Measurements from ENCODE around the gene ITPRIP.

Gene ITPRIP

DNA sequence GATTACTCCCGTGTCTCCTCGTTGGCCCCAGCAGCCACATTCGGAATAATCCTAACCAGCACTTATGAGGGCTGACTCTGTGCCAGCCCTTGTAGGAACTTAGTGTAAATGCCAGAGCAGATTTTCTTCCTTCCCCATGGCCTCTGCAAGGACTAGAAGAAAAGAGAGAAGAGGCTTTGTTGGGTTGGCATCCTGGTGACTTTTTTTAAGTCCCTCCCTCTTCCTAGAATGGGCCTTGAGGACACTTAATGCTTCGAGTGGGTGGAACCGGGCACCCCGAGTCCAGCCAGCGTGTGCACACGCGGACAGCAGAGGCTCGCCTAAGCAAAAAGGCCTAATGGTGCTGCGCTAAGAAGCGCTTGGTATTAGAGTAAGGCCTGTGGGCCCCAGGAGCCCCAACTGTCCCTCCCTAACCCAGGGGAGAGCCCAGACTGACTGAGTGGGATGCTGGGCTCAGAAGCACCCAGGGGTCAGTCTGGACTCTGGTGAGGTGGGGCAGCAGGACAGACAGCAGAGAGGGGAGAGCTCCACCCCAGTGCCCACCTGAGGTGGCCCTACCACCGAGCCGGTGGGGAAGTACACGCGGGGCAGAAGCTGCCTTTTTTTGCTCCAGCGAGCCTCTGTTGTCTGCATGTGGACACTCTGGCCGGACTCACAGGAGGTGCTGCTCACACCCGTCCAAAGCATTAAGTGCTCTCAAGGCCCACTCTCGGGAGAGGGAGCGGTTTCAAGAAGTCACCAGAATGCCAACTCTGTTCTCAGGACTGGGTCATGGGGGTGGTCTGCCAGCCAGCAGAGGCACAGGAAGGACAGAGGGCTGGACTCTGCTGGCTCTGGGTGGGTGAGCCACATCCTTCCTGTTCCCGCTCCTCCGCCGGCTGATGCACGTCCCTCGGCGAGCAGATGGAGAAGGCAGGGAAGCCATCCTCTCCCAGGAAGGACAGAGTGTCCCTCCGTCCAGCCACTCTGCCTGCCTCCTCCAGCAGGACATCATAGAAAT, 12.5 kb downstream of the ITPRIP start:
- no peak for DNase-seq (ENCODE audit: low read depth)

DNA sequence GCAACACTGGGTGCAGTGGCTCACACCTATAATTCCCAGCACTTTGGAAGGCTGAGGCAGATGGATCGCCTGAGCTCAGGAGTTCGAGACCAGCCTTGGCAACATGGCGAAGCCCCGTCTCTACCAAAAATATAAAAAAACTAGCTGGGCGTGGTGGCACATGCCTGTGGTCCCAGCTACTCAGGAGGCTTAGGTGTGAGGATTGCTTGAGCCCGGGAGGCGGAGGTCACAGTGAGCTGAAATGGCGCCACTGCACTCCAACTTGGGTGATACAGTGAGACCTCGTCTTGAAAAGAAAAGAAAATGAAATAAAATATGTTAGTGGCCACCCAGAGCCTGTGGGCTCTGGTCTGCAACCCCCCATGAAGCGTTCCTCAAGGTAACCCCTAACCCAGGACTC, 13.3 kb downstream of the ITPRIP start:
- DNase-seq (ENCODE audit: low read depth), result no peak

DNA sequence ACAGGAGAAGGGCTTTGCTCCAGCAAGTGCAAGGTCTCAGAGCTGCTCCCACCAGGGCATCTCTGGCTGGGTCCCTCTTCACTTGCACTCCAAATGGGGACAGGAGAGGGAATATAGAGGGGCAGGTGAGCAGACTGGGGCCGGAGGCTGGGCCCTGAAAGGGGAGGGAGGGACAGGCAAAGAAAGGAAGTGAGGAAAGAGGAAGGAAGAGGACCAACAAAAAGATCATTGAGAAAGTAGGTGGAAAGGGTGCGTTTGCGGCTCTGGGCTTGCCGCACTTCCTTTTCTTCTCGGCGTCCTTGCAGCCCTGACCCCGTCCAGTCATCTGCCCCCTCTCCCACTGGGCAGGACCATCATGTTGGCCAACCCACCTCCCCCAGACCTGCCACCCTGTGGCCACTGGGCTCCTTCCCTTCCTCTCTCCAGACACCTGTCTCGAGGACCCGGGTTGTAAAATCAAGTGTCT, 14.0 kb downstream of the ITPRIP start:
- no peak for DNase-seq (ENCODE audit: low read depth)

DNA sequence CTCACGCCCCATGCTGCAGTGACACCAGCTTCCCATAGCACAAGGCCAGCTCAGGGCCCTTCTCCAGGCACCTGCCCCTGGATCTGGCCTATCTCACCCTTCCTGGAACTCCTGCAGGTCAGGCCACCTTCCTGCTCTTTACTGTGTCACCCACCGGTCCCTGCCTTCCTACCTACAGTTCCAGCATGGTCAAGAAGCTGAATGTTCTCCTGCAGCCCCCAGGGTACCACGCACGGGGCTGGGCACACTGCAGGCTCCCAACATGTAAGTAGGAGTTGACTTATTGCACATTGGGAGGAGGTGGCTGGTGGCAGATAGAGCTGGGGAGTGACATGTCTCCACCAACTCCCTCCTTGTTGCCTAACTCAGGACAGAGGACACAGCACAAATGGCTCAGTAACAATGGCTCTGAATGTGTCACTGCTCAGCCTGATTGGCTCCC, 14.5 kb downstream of the ITPRIP start:
- DNase-seq (ENCODE audit: low read depth), result no peak

DNA sequence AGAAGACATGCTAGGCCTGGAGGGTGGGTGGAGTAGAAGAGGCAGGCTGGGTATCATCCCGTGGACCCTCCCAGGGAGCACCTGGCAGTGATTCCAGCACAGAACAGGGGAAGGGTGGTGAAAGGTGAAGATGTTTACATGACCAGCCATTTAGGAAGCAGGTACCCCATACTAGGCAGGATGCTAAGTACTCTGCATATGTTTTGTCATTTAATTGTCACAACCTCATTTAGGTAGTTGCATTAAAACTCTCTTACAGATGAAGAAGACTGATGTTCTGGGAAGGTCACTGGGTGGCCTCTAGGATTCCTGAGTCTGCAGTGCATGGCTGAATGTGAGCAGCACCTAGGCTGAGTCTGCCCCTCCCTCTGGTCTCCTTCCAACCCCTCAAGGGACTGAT, 15.2 kb downstream of the ITPRIP start:
- no peak for DNase-seq (ENCODE audit: low read depth)

DNA sequence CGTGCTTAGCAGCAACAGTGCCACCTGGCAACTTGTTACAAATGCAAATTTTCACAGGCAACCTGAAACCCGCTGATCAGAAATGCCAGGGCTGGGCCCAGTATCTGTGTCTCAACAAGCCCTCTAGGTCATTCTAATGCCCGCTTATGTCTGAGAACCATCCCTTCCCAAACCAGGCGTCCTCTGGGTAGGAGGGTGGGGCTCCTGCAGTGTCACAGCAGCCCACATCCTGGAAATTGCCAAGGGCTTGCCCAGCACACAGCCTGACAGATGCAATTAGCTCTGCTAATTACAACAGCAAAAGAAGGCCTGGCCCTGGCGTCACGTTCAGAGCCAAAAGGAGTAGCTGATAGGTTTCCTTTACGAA, 15.9 kb downstream of the ITPRIP start:
- no peak for DNase-seq (ENCODE audit: low read depth)

DNA sequence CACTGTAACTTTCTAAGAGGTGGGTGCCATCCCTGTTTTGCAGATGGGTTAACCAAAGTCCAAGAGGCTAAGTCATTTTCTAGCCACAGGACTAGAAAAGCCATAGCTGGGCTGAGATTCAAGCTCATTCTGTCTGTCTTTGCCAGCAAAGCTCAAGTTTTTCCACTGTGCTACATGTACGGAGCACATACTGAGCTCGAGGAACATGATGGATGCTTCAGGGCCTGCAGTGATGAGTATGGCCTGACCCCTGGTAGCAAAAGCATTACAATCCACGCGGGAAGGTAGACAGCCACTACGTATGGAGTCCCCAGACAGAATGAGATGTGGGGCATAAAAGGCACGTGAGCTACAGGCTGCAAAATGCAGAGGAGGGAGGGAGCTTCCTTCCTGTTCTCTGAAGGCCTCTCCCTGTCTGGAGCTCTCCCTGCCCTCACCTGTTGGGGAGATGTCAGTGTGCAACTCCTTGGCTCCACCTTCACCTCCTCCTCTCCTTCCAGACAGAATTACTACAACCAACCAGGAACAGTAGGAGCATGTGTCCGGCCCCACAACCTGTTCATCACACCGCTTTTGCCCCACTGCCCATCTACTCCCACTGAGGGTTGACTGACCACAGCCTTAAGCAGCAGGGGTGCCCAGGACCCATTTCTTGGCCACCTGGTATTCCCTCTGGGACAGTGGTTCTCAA, 16.4 kb downstream of the ITPRIP start:
- DNase-seq (ENCODE audit: low read depth), result no peak

DNA sequence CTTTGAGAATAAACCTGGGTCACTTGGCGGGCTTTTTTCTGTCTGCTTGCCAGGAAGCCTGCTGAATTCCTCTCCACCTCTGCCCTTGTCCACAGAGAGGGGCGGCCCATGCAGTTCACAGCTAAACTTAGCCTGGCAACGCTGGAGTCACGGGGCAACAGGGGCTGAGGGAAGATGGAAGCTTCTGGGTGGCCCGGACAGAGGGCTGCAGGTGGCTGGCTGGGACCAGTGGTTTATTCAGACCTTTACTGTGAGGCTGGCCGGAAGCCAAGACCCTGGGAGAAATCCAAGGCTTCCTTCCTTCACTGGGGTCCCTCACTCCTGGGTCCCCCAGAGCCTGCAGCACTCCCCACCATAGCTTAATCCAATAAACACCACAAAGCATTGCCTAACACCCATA, 17.0 kb downstream of the ITPRIP start:
- no peak for DNase-seq (ENCODE audit: low read depth)

DNA sequence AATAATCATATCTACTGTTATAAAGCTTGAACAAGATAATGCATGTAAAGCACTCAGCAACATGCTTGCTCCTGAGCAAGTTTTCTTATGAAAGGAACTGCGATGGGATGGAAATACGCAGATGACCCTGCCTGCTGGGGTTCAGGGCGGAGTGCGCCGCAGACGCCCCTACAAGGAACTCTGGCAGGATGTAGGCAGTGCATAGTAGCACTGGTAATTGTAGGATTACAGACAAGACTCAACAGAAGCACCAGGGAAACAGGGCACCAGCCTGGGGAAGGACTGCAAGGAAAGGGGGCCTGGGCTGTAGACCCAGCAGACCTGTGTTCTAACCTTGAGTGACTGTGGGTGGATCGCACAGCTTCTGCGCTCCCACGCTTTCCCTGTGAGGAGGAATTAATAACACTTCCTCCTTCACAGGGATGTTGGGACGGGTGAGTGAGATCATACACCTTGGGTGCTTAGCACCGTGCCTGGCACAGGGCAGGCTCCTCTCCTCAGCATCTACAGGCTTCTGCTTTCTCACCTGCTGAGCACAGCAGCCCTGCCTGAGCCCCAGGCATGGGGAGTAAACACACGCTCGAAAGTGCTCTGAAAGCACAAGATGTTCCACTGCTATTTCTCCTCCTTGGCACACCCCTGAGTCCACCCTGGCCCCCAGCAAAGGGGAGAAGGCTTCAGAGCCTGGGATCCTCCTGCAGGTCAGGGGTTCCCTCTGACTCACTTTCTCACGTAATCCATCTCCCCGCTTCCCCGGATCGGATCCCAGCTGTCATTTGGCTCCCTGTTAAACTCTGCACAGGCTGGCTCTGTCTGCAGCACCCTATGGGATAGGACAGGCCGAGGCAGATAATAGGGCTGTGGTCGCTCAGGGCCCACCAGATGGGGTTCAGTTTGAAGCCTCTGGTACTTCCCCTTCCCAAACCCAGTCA, 19.2 kb downstream of the ITPRIP start:
- DNase-seq (ENCODE audit: low read depth), result no peak

DNA sequence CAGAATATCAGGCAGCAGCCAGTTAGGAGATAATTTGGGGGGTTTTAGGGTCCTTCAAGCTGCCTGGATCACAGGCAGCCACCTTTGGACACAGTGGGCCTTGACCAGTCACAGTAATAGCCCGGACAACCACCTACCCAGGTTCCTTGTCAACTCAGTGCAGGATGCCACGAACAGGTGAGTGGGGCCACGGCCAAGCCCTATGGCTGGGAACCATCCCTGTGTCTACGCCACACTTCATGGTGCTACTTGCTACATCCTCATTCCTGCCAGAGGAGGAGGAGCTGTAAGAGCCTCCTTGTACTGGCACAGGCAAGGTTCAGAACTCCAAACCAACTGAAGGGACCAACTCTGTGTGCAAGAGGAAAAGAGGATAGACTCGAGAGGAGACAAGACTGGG, 19.9 kb downstream of the ITPRIP start:
- DNase-seq (ENCODE audit: low read depth), result no peak

DNA sequence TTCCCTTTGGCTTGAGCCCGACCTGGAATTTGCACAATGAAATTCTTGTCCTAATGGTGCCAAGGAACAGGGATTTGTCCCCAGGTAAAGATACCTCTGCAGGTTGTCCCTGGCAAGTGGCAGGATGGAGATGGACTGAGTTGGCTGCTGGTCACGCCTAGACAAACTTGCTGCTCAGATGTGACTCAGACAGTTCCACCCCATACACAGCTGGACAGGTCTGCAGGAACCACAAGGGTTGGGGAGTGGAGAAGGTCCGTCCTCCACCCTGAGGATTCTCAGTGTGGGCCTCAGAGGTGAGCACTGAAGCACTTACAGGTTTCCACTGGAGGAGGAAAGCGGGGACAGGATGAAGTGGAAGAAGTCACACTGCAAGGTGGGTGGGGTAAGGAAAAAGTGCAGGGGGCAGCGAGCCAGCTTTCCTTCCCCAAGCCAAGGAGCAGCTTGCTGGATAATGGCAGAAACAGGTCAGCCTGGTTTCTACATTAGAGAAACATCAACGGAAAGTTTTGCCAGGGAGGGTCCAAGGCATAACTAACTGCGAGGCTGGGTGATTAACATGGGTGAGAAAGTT, 20.5 kb downstream of the ITPRIP start:
- DNase-seq (ENCODE audit: low read depth), result no peak

DNA sequence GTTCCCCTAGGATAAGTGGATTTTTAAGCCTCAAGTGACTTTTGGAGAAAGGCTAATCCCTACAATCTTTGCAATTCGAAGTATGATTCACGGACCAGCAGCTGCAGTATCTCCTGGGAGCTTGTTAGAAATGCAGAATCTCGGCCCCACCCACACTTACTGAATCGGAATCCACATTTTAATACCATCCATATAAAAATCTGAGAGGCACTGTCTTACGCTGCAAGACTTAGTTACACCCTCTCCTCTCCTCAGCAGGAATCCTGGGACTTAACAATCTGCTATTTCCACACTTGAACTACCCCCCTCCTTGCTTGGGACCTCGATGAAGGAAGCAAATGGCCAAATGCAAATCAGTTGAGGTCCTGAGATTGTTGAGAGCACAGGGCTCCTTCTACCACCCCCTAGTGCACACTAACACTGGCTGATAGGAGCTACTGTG, 21.0 kb downstream of the ITPRIP start:
- no peak for DNase-seq (ENCODE audit: low read depth)

DNA sequence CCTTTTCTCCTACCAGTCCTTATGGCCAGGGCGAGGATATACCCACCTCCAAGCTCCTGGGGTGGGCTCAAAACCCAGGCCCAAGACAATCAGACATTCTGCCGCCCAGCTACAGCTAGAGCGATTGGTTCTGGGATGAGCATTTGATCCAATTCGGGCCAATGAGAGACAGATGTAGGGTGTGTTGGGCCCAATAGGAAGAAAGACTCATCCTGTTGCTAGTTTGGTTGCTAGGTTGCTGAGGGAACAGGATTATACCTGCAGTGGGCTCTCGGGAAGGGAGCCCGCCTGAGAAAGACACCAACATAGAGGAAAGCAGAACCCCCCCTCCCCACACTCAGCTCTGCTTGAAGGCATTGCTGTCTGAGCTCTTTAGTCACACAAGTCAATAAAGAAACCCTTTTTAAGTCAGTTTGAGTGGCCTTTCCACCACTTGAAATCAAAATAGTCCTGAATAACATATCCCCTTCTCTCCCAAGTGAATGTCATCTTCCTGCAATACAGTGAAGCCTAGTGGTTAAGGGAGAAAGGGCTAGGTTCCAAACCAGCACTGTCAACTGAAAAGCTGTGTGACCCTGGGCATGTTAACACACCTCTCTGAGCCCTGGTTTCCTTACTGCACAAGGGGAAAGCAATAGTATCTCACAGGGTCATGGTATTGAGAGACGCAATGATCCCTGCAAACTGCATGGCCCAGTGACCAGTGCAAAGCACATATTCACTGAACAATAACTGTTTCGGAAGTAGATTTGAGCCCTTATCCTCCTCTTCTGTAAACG, 21.8 kb downstream of the ITPRIP start:
- no peak for DNase-seq (ENCODE audit: low read depth)

DNA sequence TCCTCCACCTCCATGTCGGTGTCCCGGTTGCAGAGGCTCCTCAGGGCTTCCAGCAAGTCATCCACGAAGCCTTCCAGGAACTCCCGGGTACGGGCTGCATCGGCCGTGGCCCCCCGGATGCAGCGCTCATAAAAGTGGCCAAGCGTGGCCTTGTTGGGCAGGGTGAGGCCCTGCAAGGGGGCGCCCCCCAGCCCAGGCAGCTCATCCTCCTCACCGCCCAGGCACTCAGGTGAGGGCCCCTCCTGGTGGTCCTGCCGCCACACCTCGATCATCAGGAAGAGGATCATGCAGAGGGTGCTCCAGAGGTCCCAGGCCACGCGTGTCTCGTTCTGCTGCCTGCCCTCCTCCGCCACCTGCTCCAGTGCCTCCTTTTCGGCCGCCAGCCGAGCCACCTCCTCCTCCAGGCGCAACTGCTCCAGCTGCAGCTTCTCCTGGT, 22.8 kb downstream of the ITPRIP start:
- DNase-seq (ENCODE audit: low read depth), result no peak

DNA sequence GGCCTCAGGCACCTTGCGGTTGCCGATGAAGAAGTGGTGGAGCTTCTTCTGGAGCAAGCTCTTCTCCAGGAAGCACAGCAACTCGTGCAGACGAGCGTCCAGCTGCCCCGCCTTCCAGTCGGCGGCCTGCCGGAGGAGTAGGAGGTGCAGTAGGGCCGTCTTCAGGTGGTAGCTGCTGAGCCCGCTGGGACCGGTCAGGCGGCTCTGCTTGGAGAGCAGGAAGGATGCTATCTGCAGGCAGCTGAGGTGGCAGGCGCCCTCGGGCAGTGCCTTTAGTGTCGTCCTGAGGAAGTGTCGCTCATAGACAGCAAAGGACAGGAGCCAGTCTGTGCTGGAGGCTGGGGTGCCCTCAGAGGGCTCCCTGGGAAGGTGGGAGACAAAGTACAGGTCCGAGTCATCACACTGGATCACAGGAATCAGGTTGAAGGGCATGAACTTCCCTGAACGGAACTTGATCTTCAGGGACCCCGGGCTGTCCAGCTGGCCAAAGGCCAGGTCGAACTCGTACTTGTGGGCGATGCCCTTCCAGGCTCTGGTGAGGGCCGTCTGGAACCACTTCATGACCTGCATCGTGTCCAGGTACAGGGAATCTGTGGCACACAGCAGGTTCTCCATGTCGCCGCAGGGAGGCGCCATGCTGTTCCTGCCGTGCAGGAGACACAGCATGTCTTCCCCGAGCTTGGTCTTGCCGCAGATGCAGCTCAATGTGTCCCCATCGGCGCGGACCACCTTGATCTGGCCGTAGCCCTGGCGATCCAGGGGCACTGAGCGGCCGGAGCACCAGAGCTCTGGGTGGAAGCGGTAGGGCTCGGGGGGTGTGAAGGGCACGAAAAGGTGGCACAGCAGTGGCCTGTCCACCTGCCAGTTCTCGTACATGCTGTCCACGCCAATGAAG, 23.4 kb downstream of the ITPRIP start:
- no peak for DNase-seq (ENCODE audit: low read depth)

DNA sequence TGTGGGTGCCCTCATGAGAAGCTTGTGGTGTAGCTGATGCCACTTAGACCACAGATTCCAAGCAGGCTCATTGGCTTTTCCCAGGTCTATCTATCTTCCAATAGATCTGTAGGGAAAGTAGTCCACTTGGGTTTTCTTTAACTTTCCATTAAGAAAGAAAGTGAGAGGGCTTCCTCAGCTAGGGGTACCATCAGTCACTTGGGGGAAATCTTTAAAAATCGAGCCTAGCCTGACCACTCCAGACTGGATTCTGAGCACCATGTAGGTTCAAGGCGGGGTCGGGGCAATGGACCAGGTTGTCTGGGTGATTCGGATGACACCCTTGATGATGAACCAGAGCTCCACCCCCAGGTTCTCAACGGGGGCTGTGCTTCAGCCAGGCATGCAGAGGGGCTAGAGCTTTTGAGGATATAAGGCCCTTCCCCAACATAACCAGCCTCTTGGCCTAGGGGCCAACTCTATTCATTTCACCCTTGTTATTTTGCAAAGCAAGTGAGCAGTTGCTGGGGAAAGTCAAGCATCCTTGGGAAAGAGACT, 27.0 kb downstream of the ITPRIP start:
- no peak for DNase-seq (ENCODE audit: low read depth)

DNA sequence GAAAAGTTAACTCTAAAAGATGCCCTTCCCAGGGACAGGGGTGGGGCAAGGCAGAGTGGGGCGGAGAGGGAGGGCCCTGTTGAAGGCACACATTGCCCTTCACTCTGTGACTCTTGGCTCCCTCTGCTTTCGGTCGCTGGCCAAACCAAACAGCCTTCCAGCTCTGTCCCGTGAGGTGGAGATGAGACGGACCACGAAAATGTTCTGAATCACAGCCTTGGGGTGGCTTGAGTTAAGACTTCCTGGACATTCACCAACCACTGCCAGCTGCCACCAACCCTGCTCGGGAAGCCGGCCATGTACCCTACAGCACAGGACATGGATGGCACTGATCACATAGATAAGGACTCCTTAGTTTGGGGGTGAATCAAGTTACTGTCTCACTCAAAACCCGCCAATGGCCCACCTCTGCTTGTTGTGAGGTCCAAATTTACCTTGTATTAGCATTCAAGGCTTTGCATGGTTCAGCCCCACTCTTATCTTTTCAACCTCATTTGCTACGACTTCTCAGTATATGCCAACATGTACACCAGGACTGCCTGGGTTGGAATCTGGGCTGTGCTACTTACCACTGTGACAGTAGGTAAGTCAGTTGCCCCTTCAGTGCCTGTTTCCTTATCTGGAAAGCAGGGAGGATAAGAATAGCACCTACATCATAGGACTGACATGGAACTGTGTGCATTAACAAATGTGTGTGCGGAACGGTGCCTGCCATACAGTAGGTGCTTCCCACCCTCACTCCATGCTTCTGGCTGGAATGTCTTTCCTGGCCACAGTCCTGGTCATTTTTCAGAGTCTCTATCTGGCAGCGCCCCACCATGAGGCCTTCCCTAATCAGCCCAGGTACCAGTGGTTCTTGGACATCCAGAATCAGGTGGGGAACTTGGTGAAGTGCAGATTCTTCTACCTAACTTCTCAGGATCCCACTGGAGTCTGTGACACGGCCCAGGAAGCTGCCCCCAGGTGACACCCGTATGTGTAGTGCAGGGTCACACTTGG, 28.0 kb downstream of the ITPRIP start:
- no peak for DNase-seq (ENCODE audit: low read depth)

DNA sequence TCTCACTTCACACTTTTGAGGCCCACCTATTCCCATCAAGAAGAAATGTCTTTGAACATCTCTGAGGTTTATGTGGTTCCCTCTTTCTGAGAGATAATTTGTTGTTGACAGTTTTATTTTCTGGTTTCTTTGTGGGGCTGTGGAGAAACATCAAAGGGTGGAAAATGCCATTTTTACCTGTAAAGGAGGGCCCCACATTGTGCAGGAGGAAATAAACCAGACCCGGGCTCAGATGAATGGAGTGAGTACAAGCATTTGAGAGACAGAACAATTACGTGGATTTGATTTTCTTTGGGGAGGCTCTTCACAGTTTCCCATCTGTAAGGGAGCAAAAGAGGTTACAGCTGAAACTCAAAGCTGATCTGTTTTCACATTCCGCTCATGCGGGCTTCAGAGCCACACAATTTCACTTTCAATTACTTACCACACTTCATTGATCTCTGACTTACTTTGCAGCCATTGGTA, 29.8 kb downstream of the ITPRIP start:
- no peak for DNase-seq (ENCODE audit: low read depth)

Data from activated T-helper 9 cell treated with anti-CD3 and anti-CD28 coated beads, Interleukin-2, amount 50 U/mL, for 16 hours (primary cell).